ENCODE measurements around the gene GGACT.

GGACT gene

GRCh38 chr13:100546713-100547405 is 41.7 kb downstream of the GGACT start:
- DNase-seq (ENCODE audit: low spot score): no peak

GRCh38 chr13:100545684-100546061 is 42.9 kb downstream of the GGACT start:
- no peak for DNase-seq (ENCODE audit: low spot score)

- no peak for DNase-seq (ENCODE audit: low spot score)
Measured at GRCh38 chr13:100544866-100545683, 43.5 kb downstream of the GGACT start.

- DNase-seq (ENCODE audit: low spot score): no peak
Measured at GRCh38 chr13:100543872-100544602, 44.6 kb downstream of the GGACT start.

- peak; percentile 85 for DNase-seq (ENCODE audit: low spot score)
Measured at GRCh38 chr13:100542826-100543156, 45.8 kb downstream of the GGACT start.

GRCh38 chr13:100541897-100542825 is 46.4 kb downstream of the GGACT start:
- no peak for DNase-seq (ENCODE audit: low spot score)

- no peak for DNase-seq (ENCODE audit: low spot score)
Measured at GRCh38 chr13:100540621-100541020, 48.0 kb downstream of the GGACT start.

GRCh38 chr13:100537951-100538462 is 50.6 kb downstream of the GGACT start:
- no peak for DNase-seq (ENCODE audit: low spot score)

- no peak for DNase-seq (ENCODE audit: low spot score)
Measured at GRCh38 chr13:100537486-100537885, 51.1 kb downstream of the GGACT start.

GRCh38 chr13:100536643-100537180 is 51.9 kb downstream of the GGACT start:
- DNase-seq (ENCODE audit: low spot score): no peak

GRCh38 chr13:100535426-100536135 is 53.0 kb downstream of the GGACT start:
- DNase-seq (ENCODE audit: low spot score): no peak

GRCh38 chr13:100534911-100535310 is 53.7 kb downstream of the GGACT start:
- DNase-seq (ENCODE audit: low spot score): no peak

- DNase-seq (ENCODE audit: low spot score): no peak
Measured at GRCh38 chr13:100534147-100534843, 54.3 kb downstream of the GGACT start.

GRCh38 chr13:100533588-100534041 is 55.0 kb downstream of the GGACT start:
- DNase-seq (ENCODE audit: low spot score): no peak

GRCh38 chr13:100532836-100533435 is 55.7 kb downstream of the GGACT start:
- DNase-seq (ENCODE audit: low spot score): no peak

GRCh38 chr13:100532090-100532766 is 56.4 kb downstream of the GGACT start:
- no peak for DNase-seq (ENCODE audit: low spot score)

GRCh38 chr13:100530671-100531213 is 57.8 kb downstream of the GGACT start:
- no peak for DNase-seq (ENCODE audit: low spot score)

GRCh38 chr13:100529666-100530377 is 58.8 kb downstream of the GGACT start:
- DNase-seq (ENCODE audit: low spot score): no peak

All from NAMALWA (cell line).